Activated T-cell treated with anti-CD3 and anti-CD28 coated beads for 1 hour (primary cell): ENCODE results near the gene PCBP3.
A peak's percentile ranks its signal among the peaks of the same experiment; 100 is the strongest.
"Not testable (repeated sequence)": the region's sequence is repeated elsewhere in the genome, so short reads cannot be mapped to it uniquely, and the experiment has no call there.

Experiments used
- DNase-seq: peaks from one replicate; pipeline ENCODE4 v3.0.0-alpha.2; 2020; ENCODE audit warnings: low read depth

Gene PCBP3

DNA sequence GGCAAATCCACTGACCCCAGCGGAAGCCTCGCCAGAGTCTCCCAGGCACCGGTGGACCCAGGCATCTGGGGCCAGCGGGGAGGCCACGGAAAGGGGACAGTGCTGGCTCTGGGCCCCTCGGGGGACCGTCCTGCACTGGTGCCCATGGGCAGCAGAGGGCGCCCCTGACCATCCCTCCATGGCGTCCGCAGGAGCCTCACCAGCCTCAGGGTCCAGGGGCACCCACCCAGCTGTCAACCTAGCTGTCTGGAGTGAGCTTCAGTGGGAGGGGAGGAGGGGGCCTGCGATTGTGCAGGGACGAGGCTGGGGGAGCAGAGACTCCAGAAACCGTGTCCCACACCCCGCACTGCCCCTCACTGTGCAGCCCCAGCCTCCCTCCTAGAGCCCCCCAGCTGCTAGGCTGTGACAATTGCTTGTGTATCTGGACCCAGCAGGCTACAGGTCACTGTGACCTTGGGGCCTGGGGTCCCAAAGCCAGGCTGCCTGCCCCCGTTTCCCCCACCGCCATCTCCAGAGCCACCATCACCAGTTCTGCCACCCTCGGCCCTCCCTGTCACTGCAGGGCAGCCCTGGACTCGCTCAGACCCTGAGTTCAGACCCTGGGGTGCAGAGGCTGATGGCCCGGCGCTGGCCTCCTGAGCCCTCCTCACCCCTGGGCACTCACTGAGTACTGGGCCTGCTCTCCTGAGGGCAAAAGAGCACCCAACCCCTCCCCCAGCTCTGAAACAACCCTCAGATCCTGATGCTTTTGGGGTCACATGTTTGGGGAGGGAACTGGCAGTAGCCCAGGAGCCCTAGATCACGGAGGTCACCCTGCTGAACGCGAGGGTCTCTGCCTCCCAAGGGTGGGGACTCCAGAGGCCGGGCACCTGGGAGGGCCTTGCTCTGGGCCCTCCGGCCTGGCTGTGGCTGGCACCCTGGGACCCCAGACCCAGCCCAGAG, 327.4 kb downstream of the PCBP3 start:
- peak; percentile 39 for DNase-seq

DNA sequence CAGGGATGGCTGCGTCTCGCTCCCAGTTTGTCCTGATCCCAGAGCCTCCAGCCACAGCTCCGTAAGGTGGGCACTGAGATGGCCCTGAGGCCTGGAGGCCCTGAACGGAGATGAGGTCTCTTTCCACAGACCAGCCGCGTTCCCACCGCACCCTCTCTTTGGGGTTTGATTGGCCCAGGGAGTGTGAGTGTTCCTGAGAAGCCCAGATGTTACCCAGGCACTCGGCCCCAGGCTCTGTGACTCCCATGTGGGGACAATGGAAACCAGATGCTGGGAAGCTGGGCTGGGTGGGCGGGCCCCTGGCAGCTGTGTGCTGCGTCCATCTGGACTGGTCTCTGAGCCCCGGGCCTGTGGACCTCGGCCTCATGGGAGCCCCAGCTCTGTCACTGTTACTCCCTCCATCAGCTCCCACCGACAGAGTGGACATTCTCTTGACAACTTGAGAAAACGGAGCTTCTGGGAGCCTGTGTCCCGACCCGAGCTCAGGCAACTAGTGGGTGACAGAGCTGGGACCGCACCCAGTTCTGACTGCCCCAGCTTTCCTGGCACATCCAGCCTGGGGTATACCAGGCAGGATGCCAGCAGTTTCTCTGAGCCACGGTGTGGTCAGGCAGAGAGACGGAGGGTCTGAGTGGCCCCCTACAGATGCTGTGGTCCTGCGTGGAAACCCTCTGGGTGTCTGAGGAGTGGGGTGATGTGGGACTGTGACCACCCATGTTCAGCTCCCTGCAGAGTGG, 328.3 kb downstream of the PCBP3 start:
- DNase-seq = no peak

DNA sequence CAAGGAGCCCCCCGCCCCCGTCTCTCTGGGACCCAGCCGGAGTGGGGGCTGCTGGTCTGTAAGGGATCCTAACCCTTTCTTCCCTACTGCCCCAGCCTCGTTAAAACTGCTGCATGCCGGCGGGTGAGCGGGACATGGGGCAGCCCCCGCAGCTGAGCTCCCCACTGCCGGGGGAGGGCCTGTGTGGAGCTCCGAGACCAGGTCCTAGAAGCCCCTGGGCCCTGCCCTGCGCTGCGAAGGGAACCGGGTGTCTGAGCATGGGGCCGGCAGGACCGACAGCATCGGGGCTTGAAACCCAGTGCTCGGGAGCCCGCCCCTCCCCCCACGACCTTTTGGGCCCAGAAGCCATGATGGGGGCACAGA, 328.8 kb downstream of the PCBP3 start:
- DNase-seq = no peak

DNA sequence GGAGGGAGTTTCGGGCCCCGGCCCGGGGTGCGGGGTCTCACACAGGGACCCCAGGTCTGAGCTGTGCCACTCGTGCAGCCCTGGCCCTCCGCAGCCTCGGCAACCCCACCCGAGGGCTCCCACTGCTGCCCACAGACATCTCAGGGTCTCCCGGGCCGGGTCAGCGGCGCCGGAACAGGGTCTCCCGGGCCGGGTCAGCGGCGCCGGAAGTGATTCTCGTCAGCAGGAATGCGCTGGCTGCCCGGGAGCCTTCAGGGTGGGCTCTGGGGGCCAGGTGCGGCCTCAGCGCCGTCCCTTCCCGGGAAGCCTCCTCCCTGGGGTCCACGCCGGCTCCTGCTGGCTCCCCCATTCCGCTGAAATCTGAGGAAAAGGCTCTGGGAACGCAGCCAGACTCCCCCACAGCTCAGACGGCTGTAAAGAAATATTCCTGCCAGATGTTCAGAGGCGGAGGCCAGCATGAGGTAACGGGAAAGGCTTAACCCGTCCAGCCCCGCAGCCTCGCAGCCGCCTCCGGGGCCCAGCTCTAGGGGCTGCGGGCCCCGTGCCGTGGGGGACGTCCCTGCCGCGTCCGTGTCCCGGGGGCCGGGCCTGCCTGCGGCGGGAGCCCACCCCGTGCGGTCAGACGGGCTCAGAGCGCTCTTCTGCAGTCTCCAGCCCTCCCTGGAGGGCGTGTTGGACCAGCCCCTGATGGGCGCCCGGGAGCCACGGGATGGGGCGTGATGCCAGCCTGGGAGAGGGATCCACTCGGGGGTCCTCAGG, 329.4 kb downstream of the PCBP3 start:
- DNase-seq = no peak

DNA sequence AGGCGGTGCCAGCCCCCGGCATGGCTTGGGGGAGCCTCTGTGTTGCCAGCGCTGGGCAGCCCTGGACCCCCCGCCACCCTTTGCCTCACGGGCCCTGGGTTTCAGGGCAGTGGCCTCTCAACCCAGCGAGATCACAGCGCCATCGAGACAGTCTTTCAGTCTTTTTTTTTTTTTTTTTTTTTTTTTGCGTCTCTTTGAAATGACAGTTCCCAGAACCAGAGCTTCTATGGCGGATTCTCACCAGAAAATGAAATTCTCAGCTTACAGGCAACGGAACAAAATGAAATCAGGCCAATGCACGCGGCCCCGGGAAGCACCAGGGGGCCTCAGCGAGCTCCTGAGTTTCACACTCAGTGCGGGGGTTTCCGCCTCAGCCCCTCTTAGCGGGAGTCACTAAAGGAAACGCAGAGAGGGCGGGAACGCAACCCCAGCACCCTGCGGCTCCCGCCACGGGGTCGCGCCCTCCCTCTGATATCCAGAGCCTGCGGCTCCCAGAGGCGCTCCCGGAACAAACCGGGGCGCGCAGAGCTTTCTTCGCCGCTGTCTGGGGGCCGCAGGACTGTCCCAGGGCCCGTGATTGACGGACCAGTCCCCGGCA, 330.0 kb downstream of the PCBP3 start:
- peak; percentile 75 for DNase-seq

DNA sequence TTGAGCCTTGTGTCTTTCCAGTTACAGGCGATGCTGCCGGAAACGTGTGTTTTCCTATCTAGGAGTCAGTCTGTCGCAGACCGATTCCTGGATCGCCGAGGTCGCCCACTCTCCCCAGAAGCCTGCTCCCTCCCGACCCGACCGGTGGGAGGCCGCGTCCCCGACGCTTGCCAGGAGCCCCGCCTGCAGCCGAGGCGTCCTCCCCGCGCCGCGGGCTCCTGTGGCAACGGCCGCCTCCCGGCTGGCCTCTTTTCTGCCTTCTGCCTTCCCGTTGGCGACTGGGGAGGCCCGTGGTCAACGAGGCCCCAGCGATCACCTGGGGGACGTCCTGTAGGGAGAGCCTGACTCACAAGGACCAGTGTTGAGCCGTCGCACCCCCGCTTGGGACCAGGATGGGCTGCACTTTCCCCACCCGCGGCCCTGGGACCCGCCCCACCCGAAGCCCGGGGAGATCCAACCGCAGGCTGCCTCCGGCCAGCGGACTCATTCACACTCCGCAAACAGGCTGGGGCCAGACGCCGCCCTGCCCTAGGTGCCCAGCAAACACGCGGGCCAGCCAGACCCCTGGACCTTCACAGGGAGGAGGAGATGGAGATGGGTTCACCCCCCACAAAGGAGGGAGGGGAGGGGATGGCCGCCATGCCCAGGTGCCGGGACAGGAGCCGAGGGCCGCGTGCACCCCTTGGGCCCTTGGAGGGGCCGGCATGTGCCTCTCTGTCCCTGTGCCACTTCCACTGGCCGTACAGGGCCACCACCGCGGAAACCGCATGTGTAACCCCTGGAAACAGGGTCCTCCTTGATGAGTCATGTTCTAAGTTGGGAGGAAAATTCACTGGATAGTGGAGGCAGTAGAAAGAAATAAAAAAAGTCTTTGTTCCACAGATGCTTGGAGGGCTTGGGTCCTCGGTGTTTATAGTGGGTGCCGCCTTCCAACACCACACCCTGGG, 330.8 kb downstream of the PCBP3 start:
- no peak for DNase-seq

DNA sequence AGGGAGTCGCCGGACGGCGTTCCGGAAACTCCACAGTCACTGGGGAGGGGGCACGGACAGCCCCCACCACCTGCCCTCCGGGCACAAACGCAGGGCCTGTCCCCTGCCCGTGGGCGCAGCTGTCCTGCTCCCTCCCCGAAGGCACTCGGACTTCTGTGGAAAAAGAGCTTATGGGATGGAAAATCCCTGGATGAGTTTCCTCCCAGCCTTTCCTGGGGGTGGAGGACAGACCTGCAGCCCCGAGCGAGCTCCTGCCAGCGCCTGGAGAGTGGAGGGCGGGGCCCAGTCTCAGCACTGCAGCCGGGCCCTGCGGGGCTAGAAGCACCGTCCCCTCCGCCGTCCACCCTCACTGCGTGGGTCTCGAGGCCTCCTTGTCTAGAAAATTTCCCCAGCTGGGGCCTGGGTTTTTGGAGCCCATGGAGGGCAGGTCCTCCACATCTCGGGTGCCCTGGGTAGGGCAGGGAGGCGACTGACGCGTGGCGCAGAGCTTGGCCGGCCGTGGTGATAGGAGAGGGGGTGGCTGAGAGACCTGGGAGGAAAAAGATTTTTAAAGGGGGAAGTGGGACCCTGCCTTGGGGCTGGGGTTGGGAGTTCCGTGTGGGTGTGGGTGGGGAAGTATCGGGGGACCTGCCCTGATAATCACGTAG, 331.6 kb downstream of the PCBP3 start:
- DNase-seq = no peak

DNA sequence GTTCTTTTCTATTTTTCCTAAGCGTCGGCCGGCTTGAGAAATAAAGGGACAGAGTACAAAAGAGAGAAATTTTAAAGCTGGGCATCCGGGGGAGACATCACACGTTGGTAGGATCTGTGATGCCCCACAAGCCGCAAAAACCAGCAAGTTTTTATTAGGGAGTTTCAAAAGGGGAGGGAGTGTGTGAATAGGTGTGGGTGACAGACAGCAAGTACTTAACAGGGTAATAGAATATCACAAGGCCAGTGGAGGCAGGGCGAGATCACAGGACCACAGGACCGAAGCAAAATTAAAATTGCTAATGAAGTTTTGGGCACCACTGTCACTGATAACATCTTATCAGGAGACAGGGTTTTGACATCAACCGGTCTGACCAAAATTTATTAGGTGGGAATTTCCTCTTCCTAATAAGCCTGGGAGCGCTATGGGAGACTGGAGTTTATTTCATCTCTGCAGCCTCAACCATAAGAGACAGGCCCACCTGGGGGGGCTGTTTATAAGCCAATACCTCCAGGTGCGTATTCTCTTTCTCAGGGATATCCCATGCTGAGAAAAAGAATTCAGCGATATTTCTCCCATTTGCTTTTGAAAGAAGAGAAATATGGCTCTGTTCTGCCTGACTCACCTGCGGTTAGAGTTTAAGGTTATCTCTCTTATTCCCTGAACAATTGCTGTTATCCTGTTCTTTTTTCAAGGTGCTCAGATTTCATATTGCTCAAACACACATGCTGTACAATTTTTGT, 332.3 kb downstream of the PCBP3 start:
- DNase-seq = not testable (repeated sequence)

DNA sequence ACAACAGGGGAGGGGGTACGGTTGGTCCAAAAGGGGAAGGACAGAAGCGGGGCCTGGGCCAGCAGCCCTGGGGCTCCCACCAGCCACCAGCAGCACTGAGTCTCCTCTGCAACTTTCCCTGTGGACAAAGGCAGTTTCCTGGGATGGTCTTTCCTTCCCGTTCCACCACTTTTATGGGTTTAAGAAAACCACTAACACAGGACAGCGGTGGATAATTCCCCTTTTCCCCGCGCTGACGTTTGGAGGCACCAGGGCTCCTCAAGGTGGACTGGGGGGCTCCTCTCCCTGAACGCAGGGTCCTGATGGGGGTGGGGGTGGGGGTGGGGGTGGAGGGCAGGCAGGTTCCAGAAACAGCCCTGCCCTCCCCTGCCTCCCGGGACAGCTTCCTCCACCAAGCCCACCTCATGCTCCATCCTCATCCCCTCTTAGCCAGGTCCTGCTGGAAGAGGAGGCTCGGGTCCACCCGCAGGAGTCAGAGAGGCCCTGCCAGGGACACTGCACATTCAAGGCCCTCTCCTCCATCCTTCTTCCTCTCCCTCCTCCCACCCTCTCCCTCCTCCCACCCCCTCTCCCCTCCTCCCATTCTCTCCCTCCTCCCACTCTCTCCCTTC, 333.3 kb downstream of the PCBP3 start:
- DNase-seq = no peak

DNA sequence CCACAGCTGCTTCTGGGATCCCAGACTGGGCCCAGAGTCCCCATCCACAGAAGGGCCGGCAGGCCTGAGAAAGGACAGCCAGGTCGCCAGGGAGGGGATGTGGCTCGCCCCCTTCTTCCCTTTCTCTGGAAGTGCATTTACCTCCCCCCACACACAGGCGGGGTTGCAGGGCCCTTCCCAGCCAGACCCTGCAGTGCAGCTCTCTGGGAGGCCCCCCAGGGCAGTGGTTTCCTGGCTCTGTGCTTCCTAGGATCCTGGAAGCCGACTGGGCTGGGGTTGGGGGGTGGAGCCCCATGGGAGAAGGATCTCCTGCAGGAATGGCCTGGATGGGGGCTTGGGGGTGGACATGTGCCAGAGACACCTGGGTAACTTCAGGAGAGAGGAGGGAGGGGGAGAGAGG, 333.9 kb downstream of the PCBP3 start:
- DNase-seq = no peak

DNA sequence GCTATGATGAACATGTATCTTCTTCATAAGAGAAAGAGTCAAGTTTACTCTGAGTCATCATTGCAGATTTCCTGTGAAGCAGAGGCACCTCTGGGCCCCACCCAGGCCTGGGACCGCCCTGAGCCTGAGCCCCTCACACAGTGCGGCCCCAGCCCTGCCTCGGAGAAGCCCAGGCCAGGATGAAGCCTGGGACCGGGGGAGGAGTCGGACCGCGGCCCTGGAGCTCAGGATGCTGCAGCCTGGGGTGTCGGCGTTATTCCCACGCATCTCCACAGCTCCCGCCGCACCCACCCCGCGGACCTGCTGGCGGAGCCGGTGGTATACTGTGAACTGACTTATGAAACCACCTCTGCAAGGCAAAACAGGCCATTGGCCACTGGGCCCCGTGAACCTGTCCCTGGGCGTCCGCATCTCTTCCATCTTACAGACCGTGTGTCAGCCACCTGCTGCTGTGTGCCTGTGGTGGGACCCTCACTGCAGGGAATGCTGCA, 335.7 kb downstream of the PCBP3 start:
- DNase-seq = no peak

DNA sequence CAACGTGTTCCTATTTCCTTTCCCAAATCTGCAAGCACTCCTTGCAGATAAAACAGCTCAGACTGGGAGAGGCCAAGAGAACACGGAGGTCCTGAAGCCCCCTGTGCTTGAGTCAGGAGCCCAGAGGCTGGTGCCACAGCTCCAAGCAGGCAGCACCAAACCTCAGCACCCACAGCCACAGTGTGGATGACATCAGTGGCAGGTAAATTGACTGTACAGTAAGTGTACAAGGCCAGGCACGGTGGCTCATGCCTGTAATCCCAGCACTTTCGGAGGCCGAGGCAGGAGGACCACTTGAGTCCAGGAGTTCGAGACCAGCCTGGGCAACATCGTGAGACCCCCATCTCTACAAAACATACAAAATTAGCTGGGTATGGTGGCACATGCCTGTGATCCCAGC, 336.1 kb downstream of the PCBP3 start:
- DNase-seq = no peak

DNA sequence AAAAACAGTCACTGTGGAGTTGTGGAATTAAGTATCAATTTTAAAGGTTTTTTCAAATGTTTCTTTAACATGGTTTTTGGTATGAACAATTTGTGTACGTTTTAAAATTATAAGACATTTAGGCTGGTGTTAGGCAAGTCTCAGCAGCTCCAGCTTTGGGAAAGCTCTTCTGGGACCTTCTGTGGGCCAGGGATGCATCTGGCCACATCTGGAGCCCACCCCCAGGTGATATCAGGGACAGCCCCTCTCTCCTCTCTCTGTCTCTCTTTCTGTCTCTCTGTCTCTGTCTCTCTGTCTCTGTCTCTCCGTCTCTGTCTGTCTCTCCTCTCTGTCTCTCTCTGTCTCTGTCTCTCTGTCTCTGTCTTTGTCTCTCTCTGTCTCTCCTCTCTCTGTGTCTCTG, 336.7 kb downstream of the PCBP3 start:
- no peak for DNase-seq

DNA sequence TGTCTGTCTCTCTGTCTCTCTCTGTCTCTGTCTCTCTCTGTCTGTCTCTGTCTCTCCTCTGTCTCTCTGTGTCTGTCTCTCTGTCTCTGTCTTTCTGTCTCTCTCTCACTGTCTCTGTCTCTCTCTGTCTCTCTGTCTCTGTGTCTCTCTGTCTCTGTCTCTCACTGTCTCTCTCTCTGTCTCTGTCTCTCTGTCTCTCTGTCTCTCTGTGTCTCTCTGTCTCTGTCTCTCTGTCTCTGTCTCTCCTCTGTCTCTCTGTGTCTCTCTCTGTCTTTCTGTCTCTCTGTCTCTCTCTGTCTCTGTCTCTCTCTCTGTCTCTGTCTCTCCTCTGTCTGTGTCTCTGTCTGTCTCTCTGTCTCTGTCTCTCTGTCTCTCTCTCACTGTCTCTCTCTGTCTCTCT, 337.2 kb downstream of the PCBP3 start:
- no peak for DNase-seq

DNA sequence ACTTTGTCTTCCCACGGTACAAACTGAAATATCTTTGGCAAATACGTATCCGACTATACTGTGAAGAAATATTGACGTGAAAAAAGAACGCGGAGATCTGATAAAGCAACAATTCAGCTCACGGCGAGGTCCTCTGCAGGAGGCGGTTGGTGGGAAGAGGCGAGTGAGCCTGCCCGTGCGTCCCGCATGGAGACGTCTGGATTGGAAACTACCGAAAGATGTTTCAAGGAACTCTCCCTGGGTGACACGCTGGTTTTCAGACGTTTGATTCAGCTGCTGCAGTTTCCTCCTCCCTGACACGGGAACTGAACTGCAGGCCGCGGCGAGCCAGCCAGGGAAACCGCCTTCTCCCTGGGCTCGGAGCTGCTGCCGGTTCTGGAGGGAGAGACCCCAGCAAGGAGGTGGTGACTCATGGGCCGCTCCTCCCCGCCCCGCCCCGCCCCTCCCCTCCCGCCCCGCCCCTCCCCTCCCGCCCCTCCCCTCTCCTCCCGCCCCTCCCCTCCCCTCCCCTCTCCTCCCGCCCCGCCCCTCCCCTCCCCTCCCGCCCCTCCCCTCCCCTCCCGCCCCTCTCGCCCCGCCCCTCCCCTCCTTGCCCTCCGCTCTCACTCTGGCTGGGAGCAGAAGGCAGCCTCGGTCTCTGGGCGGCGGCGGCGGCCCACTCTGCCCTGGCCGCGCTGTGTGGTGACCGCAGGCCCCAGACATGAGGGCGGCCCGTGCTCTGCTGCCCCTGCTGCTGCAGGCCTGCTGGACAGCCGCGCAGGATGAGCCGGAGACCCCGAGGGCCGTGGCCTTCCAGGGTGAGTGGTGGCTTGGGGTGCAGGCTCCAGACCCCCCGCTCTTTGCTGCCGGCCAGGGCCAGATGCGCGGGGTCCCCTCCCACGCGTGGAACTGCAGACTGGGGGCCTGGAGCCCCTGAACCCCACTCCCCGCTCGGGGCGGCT, 337.9 kb downstream of the PCBP3 start, which contains the start of gene COL6A1:
Gene COL6A1, plus strand, starts transcription at position 620 of the 941 bp plus-strand sequence. Its CDS starts 81 bp downstream, at position 701.
- peak; percentile 46 for DNase-seq

DNA sequence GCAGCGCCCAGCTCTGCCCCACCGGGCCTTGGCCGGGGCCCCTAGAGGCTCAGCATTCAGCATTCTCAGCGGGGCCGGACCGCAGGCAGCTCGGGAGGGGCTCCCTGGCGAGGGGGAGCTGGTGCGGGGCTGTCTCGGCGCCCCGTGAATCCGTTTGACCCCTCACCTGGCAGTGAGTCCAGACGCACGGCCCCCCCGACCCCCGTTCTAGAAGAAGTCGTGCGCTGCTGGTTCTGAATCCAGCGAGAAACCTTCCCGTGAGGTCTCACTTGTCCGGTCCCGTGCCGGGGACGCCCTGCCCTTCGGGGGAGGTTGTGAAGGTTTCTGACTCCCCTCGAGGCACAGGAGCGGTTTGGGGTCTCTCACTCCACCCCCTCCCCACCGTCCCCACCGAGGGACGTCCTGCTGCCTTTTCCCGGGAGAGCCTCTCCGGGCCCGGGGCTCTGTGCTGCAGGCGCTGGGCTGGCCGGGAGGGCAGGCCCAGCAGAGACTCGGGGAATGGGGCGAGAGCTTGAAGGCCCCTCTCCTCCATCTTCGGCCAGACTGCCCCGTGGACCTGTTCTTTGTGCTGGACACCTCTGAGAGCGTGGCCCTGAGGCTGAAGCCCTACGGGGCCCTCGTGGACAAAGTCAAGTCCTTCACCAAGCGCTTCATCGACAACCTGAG, 338.7 kb downstream of the PCBP3 start:
- DNase-seq = no peak
